K562 (cell line): Measurements from ENCODE around the gene ATP6V0A1. TPM values are rescaled to one million over a fixed set of nuclear protein-coding genes. Genes with fewer than 3 reads are reported as not detected.

Experiments used
- ATF4 ChIP-seq: fragments of 450-650 bp; formaldehyde crosslinking; IDR thresholded peaks from 2 replicates; pipeline ENCODE4 v1.4.0; 2022; ENCODE audit warnings: mild to moderate bottlenecking, moderate library complexity
- ATF7 ChIP-seq: fragments of 450-650 bp; IDR thresholded peaks from 2 replicates; pipeline ENCODE4 v1.7.1; 2014; ENCODE audit warnings: mild to moderate bottlenecking, moderate library complexity
- CBX2 ChIP-seq: fragments of 200-600 bp; sonication (generic); IDR thresholded peaks from one replicate; pipeline ENCODE4 v1.6.1; 2012; ENCODE audit warnings: mild to moderate bottlenecking, low read length, inconsistent platforms; ENCODE audit not compliant: insufficient read depth, poor library complexity, severe bottlenecking
- CREM ChIP-seq: IDR thresholded peaks from 2 replicates; pipeline ENCODE4 v1.6.1; 2014; ENCODE audit warnings: antibody characterized with exemption, low read depth
- EGR1 ChIP-seq: fragments of 450-650 bp; conservative IDR thresholded peaks from 2 replicates; pipeline ENCODE4 v1.6.1; 2017; ENCODE audit warnings: mild to moderate bottlenecking
- ESRRB ChIP-seq: fragments of 250-450 bp; sonication (Bioruptor Pico); IDR thresholded peaks from 2 replicates; pipeline ENCODE4 v1.5.0; 2020; ENCODE audit warnings: mild to moderate bottlenecking, moderate library complexity, borderline replicate concordance
- HIVEP1 ChIP-seq: fragments of 250-450 bp; sonication (Bioruptor Pico); IDR thresholded peaks from 2 replicates; pipeline ENCODE4 v1.4.0; 2020; ENCODE audit warnings: mild to moderate bottlenecking
- IFI16 ChIP-seq: fragments of 250-450 bp; sonication (Bioruptor Pico); IDR thresholded peaks from 2 replicates; pipeline ENCODE4 v2.1.2; 2022; ENCODE audit warnings: mild to moderate bottlenecking, inconsistent platforms
- KAT7 ChIP-seq: sonication (generic); formaldehyde crosslinking; IDR thresholded peaks from 2 replicates; pipeline ENCODE4 v1.8.0; 2022; ENCODE audit warnings: missing genetic modification reagents, mild to moderate bottlenecking, borderline replicate concordance
- LCOR ChIP-seq: sonication (generic); formaldehyde crosslinking; IDR thresholded peaks from 2 replicates; pipeline ENCODE4 v1.8.0; 2022; ENCODE audit warnings: mild to moderate bottlenecking, missing genetic modification reagents
- MLX ChIP-seq, 2 experiments: fragments of 450-650 bp in 1 of 2; sonication (generic) in 1 of 2; formaldehyde crosslinking; conservative IDR thresholded peaks; 2 replicates each; pipeline versions ENCODE4 v1.4.0 to v1.8.1; 2020 to 2022; ENCODE audit warnings: mild to moderate bottlenecking in 1 of 2, missing genetic modification reagents in 1 of 2
- PHB2 ChIP-seq: fragments of 450-650 bp; IDR thresholded peaks from 2 replicates; pipeline ENCODE4 v1.6.1; 2017; ENCODE audit warnings: low read depth
- RAD21 ChIP-seq, 2 experiments: fragments of 250-450 bp in 1 of 2; fragments of 450-650 bp in 1 of 2; sonication (Bioruptor Pico) in 1 of 2; formaldehyde crosslinking in 1 of 2; IDR thresholded peaks in 1 of 2; conservative IDR thresholded peaks in 1 of 2; 2 replicates each; pipeline versions ENCODE4 v1.4.0 to v1.8.0; 2020 to 2022; ENCODE audit warnings: mild to moderate bottlenecking in 2 of 2, moderate library complexity in 1 of 2
- TCF7 ChIP-seq: sonication (generic); IDR thresholded peaks from 2 replicates; pipeline ENCODE4 v1.6.1; 2016; ENCODE audit warnings: antibody characterized with exemption, borderline replicate concordance
- TEAD2 ChIP-seq: fragments of 450-650 bp; IDR thresholded peaks from 2 replicates; pipeline ENCODE4 v1.6.1; 2016; ENCODE audit warnings: missing genetic modification characterization, control low read depth, missing compliant biosample characterization
- ZBTB17 ChIP-seq: fragments of 450-650 bp; formaldehyde crosslinking; IDR thresholded peaks from 2 replicates; pipeline ENCODE4 v1.4.0; 2020; ENCODE audit warnings: mild to moderate bottlenecking
- ZNF165 ChIP-seq: fragments of 250-450 bp; sonication (Bioruptor Pico); IDR thresholded peaks from 2 replicates; pipeline ENCODE4 v1.4.0; 2020; ENCODE audit warnings: borderline replicate concordance
- ZNF311 ChIP-seq: fragments of 250-450 bp; sonication (Bioruptor Pico); IDR thresholded peaks from 2 replicates; pipeline ENCODE4 v1.4.0; 2020; ENCODE audit warnings: mild to moderate bottlenecking, moderate library complexity
- ZNF347 ChIP-seq: fragments of 450-650 bp; formaldehyde crosslinking; IDR thresholded peaks from 2 replicates; pipeline ENCODE4 v1.4.0; 2020; ENCODE audit warnings: low read depth, mild to moderate bottlenecking, moderate library complexity
- ZNF449 ChIP-seq: fragments of 250-450 bp; sonication (Bioruptor Pico); IDR thresholded peaks from 2 replicates; pipeline ENCODE4 v1.8.0; 2022; ENCODE audit warnings: moderate library complexity, mild to moderate bottlenecking, inconsistent platforms
- ZNF518B ChIP-seq: fragments of 250-450 bp; sonication (Bioruptor Pico); IDR thresholded peaks from 2 replicates; pipeline ENCODE4 v1.5.0; 2021; ENCODE audit warnings: mild to moderate bottlenecking, moderate library complexity
- polyA plus RNA-seq, 8 experiments: library from polyadenylated mRNA; depleted of rRNA in 4 of 8; stranded (reverse) in 5 of 8; unstranded in 3 of 8; fragments of >200 nt; fragmentation: Nextera tagmentation in 2 of 8; fragmentation: Illumina TruSeq in 1 of 8; extraction: Ambion mirVana in 2 of 8; extraction: Trizol in 1 of 8; gene quantifications; 2 replicates each; pipeline versions ENCODE4 v1.2.1 to v1.2.3, GENCODE V29; 2011 to 2014; ENCODE audit warnings: inconsistent platforms in 1 of 8, missing spikeins in 1 of 8
- total RNA-seq, 7 experiments: library from RNA; depleted of rRNA in 6 of 7; stranded (reverse); fragments of >200 nt in 6 of 7; fragmentation: Illumina TruSeq in 2 of 7; extraction: Trizol in 2 of 7; gene quantifications; 2 replicates each; pipeline versions ENCODE4 v1.2.1 to v1.2.3, GENCODE V29; 2011 to 2021; ENCODE audit warnings: low replicate concordance in 1 of 7

ATP6V0A1 gene
- total and polyA plus RNA-seq, 9 of the 15 experiments (the other 6 are each of a cell fraction or from before 2014, with no cell fraction given): 11.8 to 158 (median 75.5) TPM

GRCh38 chr17:42566215-42566882 lies 107.7 kb downstream of the ATP6V0A1 start (continued):
- TF ChIP-seq ZNF449 (CRISPR knock-in tag): peak; percentile 58; the same call in 1 of the 2 replicates
- TF ChIP-seq ZNF311 (CRISPR knock-in tag): peak; percentile 63; the same call in 1 of the 2 replicates
- 0 out of 2 replicates have a peak, but pooled peaks have one; percentile 23 for TF ChIP-seq ZNF165 (CRISPR knock-in tag)
- no peak for TF ChIP-seq PHB2
- no peak for TF ChIP-seq ATF7
- TF ChIP-seq MLX (CRISPR knock-in tag; conservative IDR thresholded peaks at IDR 0.05): 0 out of 4 replicates have a peak, but pooled peaks of 1 of the 2 experiments have one; percentile 41
- TF ChIP-seq HIVEP1 (CRISPR knock-in tag): 0 out of 2 replicates have a peak, but pooled peaks have one; percentile 32
- TF ChIP-seq EGR1: no peak
- TF ChIP-seq CREM: 0 out of 2 replicates have a peak, but pooled peaks have one; percentile 8
- peak; percentile 46; the same call in 1 of the 2 replicates for TF ChIP-seq ZBTB17
- 0 out of 2 replicates have a peak, but pooled peaks have one; percentile 41 for TF ChIP-seq ATF4 (CRISPR knock-in tag)
- no peak for TF ChIP-seq LCOR (CRISPR knock-in tag)
- no peak for TF ChIP-seq TEAD2 (tag)
- 0 out of 2 replicates have a peak, but pooled peaks have one; percentile 34 for TF ChIP-seq IFI16
- TF ChIP-seq ZNF347 (CRISPR knock-in tag): 0 out of 2 replicates have a peak, but pooled peaks have one; percentile 42
- TF ChIP-seq CBX2: no peak
- TF ChIP-seq ESRRB (CRISPR knock-in tag): no peak
- TF ChIP-seq RAD21 (CRISPR knock-in tag; conservative IDR thresholded peaks at IDR 0.05 in 1 of 2, IDR thresholded peaks at IDR 0.05 in 1 of 2): peak in 1 of 2 experiments; percentile 11; a peak in 1 of 4 replicates
- TF ChIP-seq TCF7: no peak
- TF ChIP-seq KAT7 (CRISPR knock-in tag): no peak
- TF ChIP-seq ZNF518B (CRISPR knock-in tag): no peak
